Liver (tissue), 9 donors: ENCODE measurements around the gene PRSS27. TPM values are rescaled to one million over a fixed set of nuclear protein-coding genes. Genes with fewer than 3 reads are reported as not detected.
"Not testable (repeated sequence)": the region's sequence is repeated elsewhere in the genome, so short reads cannot be mapped to it uniquely, and the experiment has no call there.

Experiments
- DNase-seq: peaks from one replicate; pipeline ENCODE4 v3.0.0-alpha.2; 2017; ENCODE audit warnings: low spot score
- H3K27ac ChIP-seq, 2 donors: one replicate each; pipeline ENCODE4 v1.7.0; 2013; ENCODE audit warnings: inconsistent platforms in 2 of 2, low read length in 2 of 2, control low read depth in 1 of 2, low read depth in 1 of 2, mild to moderate bottlenecking in 1 of 2
- H3K27me3 ChIP-seq, 4 donors: one replicate each; pipeline versions ENCODE4 v1.6.1 to v1.7.0; 2013; ENCODE audit warnings: low read length in 3 of 4, inconsistent platforms in 1 of 4, mild to moderate bottlenecking in 1 of 4, moderate library complexity in 1 of 4; ENCODE audit not compliant: control insufficient read depth in 4 of 4, insufficient read depth in 4 of 4
- H3K36me3 ChIP-seq, 4 donors: one replicate each; pipeline versions ENCODE4 v1.6.1 to v1.7.0; 2013; ENCODE audit warnings: low read length in 3 of 4, mild to moderate bottlenecking in 3 of 4, low read depth in 1 of 4, moderate library complexity in 1 of 4; ENCODE audit not compliant: control insufficient read depth in 4 of 4, insufficient read depth in 3 of 4
- H3K4me1 ChIP-seq, 4 donors: one replicate each; pipeline versions ENCODE4 v1.6.1 to v1.7.0; 2013; ENCODE audit warnings: low read length in 3 of 4, mild to moderate bottlenecking in 3 of 4, moderate library complexity in 1 of 4; ENCODE audit not compliant: control insufficient read depth in 4 of 4, insufficient read depth in 4 of 4
- H3K4me3 ChIP-seq, 3 donors: one replicate each; pipeline versions ENCODE4 v1.6.1 to v1.7.0; 2013; ENCODE audit warnings: low read length in 3 of 3, control low read depth in 1 of 3, low read depth in 1 of 3, mild to moderate bottlenecking in 1 of 3
- H3K9ac ChIP-seq, 2 donors: one replicate each; pipeline ENCODE4 v1.7.0; 2013; ENCODE audit warnings: low read length in 2 of 2, mild to moderate bottlenecking in 2 of 2, moderate library complexity in 2 of 2, control low read depth in 1 of 2, low read depth in 1 of 2
- H3K9me3 ChIP-seq, 4 donors: one replicate each; pipeline versions ENCODE4 v1.6.1 to v1.7.0; 2013; ENCODE audit warnings: low read length in 3 of 4; ENCODE audit not compliant: control insufficient read depth in 4 of 4
- CTCF ChIP-seq: fragments of 150-350 bp; IDR thresholded peaks from 2 replicates; pipeline ENCODE4 v1.5.1; 2017; ENCODE audit warnings: improper control_type of control experiment, low read depth, low read length; ENCODE audit not compliant: missing input control
- HNF4A ChIP-seq, 2 donors: conservative IDR thresholded peaks; 2 replicates each; pipeline ENCODE4 v1.6.1; 2016; ENCODE audit warnings: antibody characterized with exemption in 2 of 2, mild to moderate bottlenecking in 2 of 2
- RAD21 ChIP-seq, 2 donors: IDR thresholded peaks; 2 replicates each; pipeline ENCODE4 v1.6.1; 2016; ENCODE audit warnings: antibody characterized with exemption in 2 of 2, mild to moderate bottlenecking in 2 of 2
- TAF1 ChIP-seq: conservative IDR thresholded peaks from 2 replicates; pipeline ENCODE4 v1.6.1; 2016; ENCODE audit warnings: antibody characterized with exemption, mild to moderate bottlenecking
- WGBS: extraction: QIAGEN DNeasy Blood & Tissue Kit; methylation state at CpG from one replicate; pipeline ENCODE4 v1.1.7; 2013; 5-methylcytosine and 5-hydroxymethylcytosine counted together
- polyA plus RNA-seq, 2 donors: library from polyadenylated mRNA; stranded (reverse) in 1 of 2; unstranded in 1 of 2; fragments of 200-250 nt in 1 of 2; fragments of >200 nt in 1 of 2; fragmentation: Nextera tagmentation in 1 of 2; extraction: Ambion mirVana in 1 of 2; gene quantifications; one replicate each; pipeline versions ENCODE4 v1.2.1 to v1.2.3, GENCODE V29; 2013 to 2015
- total RNA-seq, 2 donors: library from RNA; depleted of rRNA; stranded (reverse); fragments of >200 nt; gene quantifications; one replicate each; pipeline ENCODE4 v1.2.3, GENCODE V29; 2014
- donor health status: healthy.
- donor health status: healthy.
- donor health status: healthy.
- donor health status: healthy.
- donor health status: healthy.

The PRSS27 gene
- total and polyA plus RNA-seq, 4 donors: 0.05 to 1.5 (median 0.22) TPM; not detected in 1

GRCh38 chr16:2670017-2670416 is 50.0 kb downstream of the PRSS27 start:
- peak; percentile 67 for DNase-seq
- H3K9me3 ChIP-seq, H3K4me3 ChIP-seq, H3K27ac ChIP-seq, H3K9ac ChIP-seq, H3K36me3 ChIP-seq, H3K27me3 ChIP-seq: not testable (repeated sequence)
- peaks cover 5 to 15% (median 11%) of the 10 kb centered on the region in 4 donors for H3K4me1 ChIP-seq
- TF ChIP-seq RAD21 (IDR thresholded peaks at IDR 0.05): peak; percentile 67 to 71
- peak; percentile 57 for TF ChIP-seq CTCF
- WGBS: 12% methylated on average over 15 of the region's 15 CpGs

DNA sequence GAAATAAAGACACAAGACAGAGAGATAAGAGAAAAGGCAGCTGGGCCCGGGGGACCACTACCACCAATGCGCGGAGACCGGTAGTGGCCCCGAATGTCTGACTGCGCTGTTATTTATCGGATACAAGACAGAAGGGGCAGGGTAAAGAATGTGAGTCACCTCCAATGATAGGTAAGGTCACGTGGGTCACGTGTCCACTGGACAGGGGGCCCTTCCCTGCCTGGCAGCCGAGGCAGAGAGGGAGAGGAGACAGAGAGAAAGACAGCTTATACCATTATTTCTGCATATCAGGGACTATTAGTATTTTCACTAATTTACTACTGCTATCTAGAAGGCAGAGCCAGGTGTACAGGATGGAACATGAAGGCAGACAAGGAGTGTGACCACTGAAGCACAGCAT is 50.4 kb downstream of the PRSS27 start:
- H3K36me3 ChIP-seq, H3K27me3 ChIP-seq, H3K4me3 ChIP-seq, H3K9me3 ChIP-seq, H3K27ac ChIP-seq, DNase-seq, H3K9ac ChIP-seq: not testable (repeated sequence)
- 77% methylated on average over 10 of the region's 10 CpGs for WGBS
- H3K4me1 ChIP-seq: peaks cover 5 to 15% (median 11%) of the 10 kb centered on the region in 4 donors

DNA sequence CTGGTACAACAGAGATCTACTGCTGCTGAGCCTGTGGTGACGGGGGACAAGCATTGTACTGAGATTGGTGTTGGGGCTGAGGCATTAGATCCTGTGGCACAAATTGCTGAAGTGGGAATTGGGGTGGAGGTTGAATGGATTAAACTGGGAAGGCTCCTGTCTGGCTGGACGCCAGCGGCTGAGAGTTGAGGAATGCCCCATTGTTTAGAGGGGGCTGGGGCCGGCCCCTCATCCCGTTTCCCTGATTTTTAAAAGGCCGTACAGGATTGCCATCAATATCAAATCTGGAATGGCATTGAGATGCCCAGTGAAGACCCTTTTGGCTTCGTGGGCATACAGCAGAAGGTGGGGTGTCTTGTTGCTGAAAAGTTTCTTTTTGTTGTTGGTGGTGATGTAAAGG is 53.4 kb downstream of the PRSS27 start:
- not testable (repeated sequence) for H3K36me3 ChIP-seq, H3K4me1 ChIP-seq, H3K27ac ChIP-seq, H3K27me3 ChIP-seq, H3K9ac ChIP-seq, H3K4me3 ChIP-seq, DNase-seq, H3K9me3 ChIP-seq
- WGBS: 88% methylated on average over 7 of the region's 7 CpGs

GRCh38 chr16:2664574-2664982 is 55.4 kb downstream of the PRSS27 start:
- no peak for TF ChIP-seq TAF1
- no peak for TF ChIP-seq HNF4A (conservative IDR thresholded peaks at IDR 0.05)
- TF ChIP-seq CTCF: no peak
- WGBS: 59% methylated on average over 9 of the region's 9 CpGs
- Histone ChIP-seq H3K4me3 (no peak overlapping the region), H3K9ac (no peak overlapping the region), H3K4me1 (peaks cover 0 to 8% (median 2%) of the 10 kb centered on the region in 4 donors), H3K27ac (no peak overlapping the region), H3K9me3 (no peaks in the 10 kb centered on the region), H3K27me3 (no peaks in the 10 kb centered on the region), H3K36me3 (peaks cover 2 to 5% (median 3%) of the 10 kb centered on the region in 4 donors)
- no peak for DNase-seq
